NCI-H146 treated with DMSO at 0.1 percent for 48 hours (cell line): ENCODE measurements around the gene RHEB.

ENCODE experiments used
- DNase-seq: peaks from one replicate; lab custom pipeline; 2025; ENCODE audit not compliant: unreplicated experiment; lab: John Stamatoyannopoulos, UW

RHEB gene

GRCh38 chr7:151434549-151434948, 85.1 kb downstream of the RHEB start:
- DNase-seq = no peak

GRCh38 chr7:151433721-151434400, 85.8 kb downstream of the RHEB start:
- DNase-seq = no peak

GRCh38 chr7:151432658-151433521, 86.8 kb downstream of the RHEB start:
- no peak for DNase-seq

GRCh38 chr7:151431768-151432311, 87.9 kb downstream of the RHEB start:
- no peak for DNase-seq

- no peak for DNase-seq
Measured at GRCh38 chr7:151431281-151431767, 88.4 kb downstream of the RHEB start.

GRCh38 chr7:151430391-151431205, 89.1 kb downstream of the RHEB start:
- no peak for DNase-seq

- DNase-seq = peak; percentile 34
Measured at GRCh38 chr7:151429560-151430331, 89.9 kb downstream of the RHEB start.

- DNase-seq = no peak
Measured at GRCh38 chr7:151429237-151429559, 90.5 kb downstream of the RHEB start.

GRCh38 chr7:151428378-151429236, 91.1 kb downstream of the RHEB start:
- DNase-seq = no peak

GRCh38 chr7:151427705-151428377, 91.9 kb downstream of the RHEB start:
- no peak for DNase-seq

GRCh38 chr7:151426904-151427704, 92.6 kb downstream of the RHEB start:
- no peak for DNase-seq

- no peak for DNase-seq
Measured at GRCh38 chr7:151426441-151426903, 93.2 kb downstream of the RHEB start.

- DNase-seq = no peak
Measured at GRCh38 chr7:151425670-151426440, 93.8 kb downstream of the RHEB start.

- DNase-seq = no peak
Measured at GRCh38 chr7:151424799-151425198, 94.9 kb downstream of the RHEB start.

GRCh38 chr7:151423936-151424335, 95.8 kb downstream of the RHEB start:
- DNase-seq = no peak

- no peak for DNase-seq
Measured at GRCh38 chr7:151423226-151423625, 96.5 kb downstream of the RHEB start.

- DNase-seq = no peak
Measured at GRCh38 chr7:151422212-151422611, 97.5 kb downstream of the RHEB start.
